Activated B cell treated with CpG ODN at 0.5 μM for 24 hours (primary cell): Measurements from ENCODE around the gene SPAG17. TPM values are rescaled to one million over a fixed set of nuclear protein-coding genes. Genes with fewer than 3 reads are reported as not detected.

Source experiments
- ATAC-seq: fragments of 200-7000 bp; cut with Tn5 transposase; one replicate; pipeline ENCODE4 v1.10.0; 2021; ENCODE audit warnings: low read depth, mild to moderate bottlenecking, moderate library complexity
- CTCF ChIA-PET: fragments of 350-600 bp; sonication (Branson Sonifier 250); formaldehyde crosslinking; loops from one replicate; lab custom pipeline; 2021; ENCODE audit warnings: antibody characterized with exemption; lab: Charles Lee
- POLR2A ChIA-PET: fragments of 350-600 bp; sonication (Branson Sonifier 250); formaldehyde crosslinking; loops from one replicate; lab custom pipeline; 2021; ENCODE audit warnings: antibody characterized with exemption; lab: Charles Lee
- DNase-seq: peaks from one replicate; pipeline ENCODE4 v3.0.0; 2022
- H3K27ac Mint-ChIP-seq: one replicate; pipeline ENCODE4 v1.8.0; 2020; ENCODE audit warnings: mixed read lengths
- H3K27me3 Mint-ChIP-seq: one replicate; pipeline ENCODE4 v1.8.0; 2021; ENCODE audit warnings: mixed read lengths
- H3K36me3 Mint-ChIP-seq: one replicate; pipeline ENCODE4 v1.8.0; 2021; ENCODE audit warnings: low read depth, mixed read lengths
- H3K4me1 Mint-ChIP-seq: one replicate; pipeline ENCODE4 v1.8.0; 2021; ENCODE audit warnings: mixed read lengths
- H3K4me3 Mint-ChIP-seq: one replicate; pipeline ENCODE4 v1.8.0; 2020; ENCODE audit warnings: mild to moderate bottlenecking, mixed read lengths
- H3K9me3 Mint-ChIP-seq: one replicate; pipeline ENCODE4 v1.8.0; 2020; ENCODE audit warnings: mixed read lengths
- CTCF ChIP-seq: fragments of 200-600 bp; IDR thresholded peaks from one replicate; pipeline ENCODE4 v1.8.0; 2022; ENCODE audit warnings: antibody characterized with exemption, mild to moderate bottlenecking
- intact Hi-C: fragments of 100-400 bp; cut with micrococcal nuclease; formaldehyde crosslinking; loops from one replicate; pipeline ENCODE4 v1.15.1; 2024
- total RNA-seq: library from RNA; stranded (reverse); gene quantifications from 2 replicates; pipeline ENCODE4 v1.2.3, GENCODE V29; 2022

SPAG17 gene
- total RNA-seq, 1 donor from 2014 or later: not detected

- TF ChIP-seq CTCF: no peak
- Mint-ChIP-seq H3K4me1 (peaks cover 12% of the 10 kb centered on the region), H3K36me3 (peaks cover 30% of the 10 kb centered on the region), H3K27ac (no peak overlapping the region), H3K9me3 (no peaks in the 10 kb centered on the region), H3K4me3 (no peak overlapping the region), H3K27me3 (no peaks in the 10 kb centered on the region)
- intact Hi-C loops: loop anchor here (10.0 kb wide), 1 partner anchor 1947 kb away; the partner anchor contains the start of gene SLC22A15
- no peak for DNase-seq
- ChIA-PET CTCF (no interaction called here), POLR2A (no interaction called here)
- no peak for ATAC-seq
These were observed 263.0 kb downstream of the SPAG17 start for GRCh38 chr1:117921991-117922390.

- H3K4me3 Mint-ChIP-seq: no peak overlapping the region
- TF ChIP-seq CTCF: no peak
- ChIA-PET CTCF (no interaction called here), POLR2A (no interaction called here)
- H3K27me3 Mint-ChIP-seq: no peaks in the 10 kb centered on the region
- peaks cover 51% of the 10 kb centered on the region for H3K36me3 Mint-ChIP-seq
- DNase-seq (no peak), ATAC-seq (no peak)
- H3K4me1 Mint-ChIP-seq: no peaks in the 10 kb centered on the region
- intact Hi-C loops: no loop called here
- H3K9me3 Mint-ChIP-seq: no peaks in the 10 kb centered on the region
- H3K27ac Mint-ChIP-seq: no peak overlapping the region
These were observed 265.7 kb downstream of the SPAG17 start for GRCh38 chr1:117919376-117919775.

DNA sequence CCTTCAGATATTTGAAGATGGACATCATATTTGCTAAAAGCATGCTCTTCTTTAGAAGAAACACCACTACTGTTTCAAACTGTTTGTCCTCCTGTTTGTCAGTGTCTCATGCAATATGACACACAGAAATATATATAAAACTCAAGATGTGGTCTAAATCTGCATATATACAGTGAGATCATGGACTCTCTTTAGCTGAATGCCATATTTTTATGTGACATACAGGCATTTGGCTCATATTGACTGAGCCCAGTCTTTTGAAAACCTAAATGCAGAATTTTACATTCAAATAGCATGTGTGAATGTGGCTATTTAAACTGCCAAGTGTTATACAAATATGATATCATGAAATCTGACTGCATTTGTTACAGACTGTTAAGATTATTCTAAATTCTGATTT lies 274.0 kb downstream of the SPAG17 start:
- intact Hi-C loops: no loop called here
- Mint-ChIP-seq H3K4me1 (no peaks in the 10 kb centered on the region), H3K27ac (no peak overlapping the region), H3K27me3 (no peaks in the 10 kb centered on the region), H3K4me3 (no peak overlapping the region), H3K36me3 (peaks cover 86% of the 10 kb centered on the region), H3K9me3 (no peaks in the 10 kb centered on the region)
- ChIA-PET POLR2A (no interaction called here), CTCF (interaction anchor here (1.1 kb wide), 1 partner anchor 15 kb away, joined by 3 read pairs; no protein-coding TSS in a partner anchor)
- DNase-seq (no peak), ATAC-seq (no peak)
- TF ChIP-seq CTCF: no peak

- Mint-ChIP-seq H3K27ac (no peak overlapping the region), H3K27me3 (no peaks in the 10 kb centered on the region), H3K4me3 (no peak overlapping the region), H3K9me3 (no peaks in the 10 kb centered on the region), H3K4me1 (no peaks in the 10 kb centered on the region), H3K36me3 (peaks cover 80% of the 10 kb centered on the region)
- POLR2A ChIA-PET: interaction anchor here (0.6 kb wide), 1 partner anchor 118 kb away, joined by 3 read pairs; no protein-coding TSS in a partner anchor
- intact Hi-C loops: no loop called here
- DNase-seq (no peak), ATAC-seq (no peak)
- TF ChIP-seq CTCF: no peak
- CTCF ChIA-PET: interaction anchor here (2.6 kb wide), 1 partner anchor 8 kb away, joined by 11 read pairs; no protein-coding TSS in a partner anchor
These were observed 280.0 kb downstream of the SPAG17 start for GRCh38 chr1:117905019-117905418.

DNA sequence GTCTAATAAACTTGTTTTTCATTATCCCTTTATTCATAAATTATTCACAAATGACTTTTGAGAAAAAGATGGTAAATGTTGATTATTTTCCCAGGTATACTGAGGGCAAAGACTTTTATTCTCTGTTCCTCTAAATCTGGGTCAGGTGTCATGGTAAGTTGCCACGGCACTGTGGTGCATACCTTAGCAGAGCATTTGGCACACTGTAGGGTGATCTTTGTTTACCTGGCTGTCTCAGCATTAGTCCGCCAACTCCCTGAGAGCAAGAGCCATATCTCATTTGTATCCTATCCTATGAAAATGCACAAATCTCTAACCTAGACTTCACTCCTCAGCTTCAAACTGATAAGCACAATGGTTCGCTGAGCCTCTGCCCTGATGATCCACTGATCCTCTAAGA lies 280.5 kb downstream of the SPAG17 start:
- DNase-seq (no peak), ATAC-seq (no peak)
- POLR2A ChIA-PET: interaction anchor here (0.6 to 0.7 kb wide), 2 partner anchors 117 to 405 kb away, joined by 3 read pairs; no protein-coding TSS in a partner anchor
- H3K27ac Mint-ChIP-seq: no peak overlapping the region
- H3K27me3 Mint-ChIP-seq: no peaks in the 10 kb centered on the region
- H3K4me3 Mint-ChIP-seq: no peak overlapping the region
- CTCF ChIA-PET: no interaction called here
- no peak for TF ChIP-seq CTCF
- peaks cover 77% of the 10 kb centered on the region for H3K36me3 Mint-ChIP-seq
- no peaks in the 10 kb centered on the region for H3K4me1 Mint-ChIP-seq
- H3K9me3 Mint-ChIP-seq: no peaks in the 10 kb centered on the region
- intact Hi-C loops: no loop called here
